SK-N-SH treated with all-trans-retinoic acid at 6 μM for 48 hours (cell line): ENCODE results near the gene GPX2.

Source experiments
- ATAC-seq: fragments of 200-7000 bp; cut with Tn5 transposase; 3 replicates; pipeline ENCODE4 v1.9.1; 2020; ENCODE audit warnings: mild to moderate bottlenecking, moderate library complexity
- ARNTL ChIP-seq: fragments of 450-650 bp; formaldehyde crosslinking; IDR thresholded peaks from 2 replicates; pipeline ENCODE4 v1.5.0; 2020; ENCODE audit warnings: low read depth, mild to moderate bottlenecking, moderate library complexity, borderline replicate concordance
- BACH2 ChIP-seq: fragments of 250-450 bp; sonication (Bioruptor Pico); IDR thresholded peaks from 2 replicates; pipeline ENCODE4 v1.9.0; 2021; ENCODE audit warnings: mild to moderate bottlenecking, borderline replicate concordance
- CREB5 ChIP-seq: fragments of 250-450 bp; sonication (Bioruptor Pico); IDR thresholded peaks from 2 replicates; pipeline ENCODE4 v1.5.1; 2020; ENCODE audit warnings: low read depth, mild to moderate bottlenecking, moderate library complexity
- CSDC2 ChIP-seq: fragments of 250-450 bp; sonication (Bioruptor Pico); IDR thresholded peaks from 2 replicates; pipeline ENCODE4 v1.5.0; 2020; ENCODE audit warnings: mild to moderate bottlenecking, moderate library complexity
- CSRNP3 ChIP-seq: fragments of 250-450 bp; sonication (Bioruptor Pico); IDR thresholded peaks from 2 replicates; pipeline ENCODE4 v1.5.1; 2021; ENCODE audit warnings: mild to moderate bottlenecking, moderate library complexity
- ESRRG ChIP-seq: fragments of 250-450 bp; sonication (Bioruptor Pico); IDR thresholded peaks from 2 replicates; pipeline ENCODE4 v1.6.1; 2021; ENCODE audit warnings: mild to moderate bottlenecking
- GLIS3 ChIP-seq: fragments of 250-450 bp; sonication (Bioruptor Pico); IDR thresholded peaks from 2 replicates; pipeline ENCODE4 v1.5.0; 2020; ENCODE audit warnings: mild to moderate bottlenecking, moderate library complexity
- ISL1 ChIP-seq: fragments of 250-450 bp; sonication (Bioruptor Pico); IDR thresholded peaks from 2 replicates; pipeline ENCODE4 v2.1.2; 2022; ENCODE audit warnings: mild to moderate bottlenecking, moderate library complexity
- OSR1 ChIP-seq: fragments of 250-450 bp; sonication (Bioruptor Pico); IDR thresholded peaks from 2 replicates; pipeline ENCODE4 v1.8.0; 2022; ENCODE audit warnings: moderate library complexity, mild to moderate bottlenecking, inconsistent platforms
- PATZ1 ChIP-seq: fragments of 250-450 bp; sonication (Bioruptor Pico); IDR thresholded peaks from 2 replicates; pipeline ENCODE4 v1.8.0; 2020; ENCODE audit warnings: mild to moderate bottlenecking, moderate library complexity, borderline replicate concordance
- POU6F1 ChIP-seq: fragments of 250-450 bp; sonication (Bioruptor Pico); IDR thresholded peaks from 2 replicates; pipeline ENCODE4 v1.8.0; 2021; ENCODE audit warnings: low read depth, mild to moderate bottlenecking, moderate library complexity, borderline replicate concordance
- PPARA ChIP-seq: fragments of 250-450 bp; sonication (Bioruptor Pico); IDR thresholded peaks from 2 replicates; pipeline ENCODE4 v1.5.0; 2020; ENCODE audit warnings: mild to moderate bottlenecking, borderline replicate concordance
- RARB ChIP-seq: fragments of 250-450 bp; sonication (Bioruptor Pico); IDR thresholded peaks from 2 replicates; pipeline ENCODE4 v1.8.0; 2021; ENCODE audit warnings: mild to moderate bottlenecking, moderate library complexity
- SNAI2 ChIP-seq: fragments of 250-450 bp; sonication (Bioruptor Pico); IDR thresholded peaks from 2 replicates; pipeline ENCODE4 v1.5.0; 2020; ENCODE audit warnings: mild to moderate bottlenecking, moderate library complexity
- TSHZ2 ChIP-seq: fragments of 250-450 bp; sonication (Bioruptor Pico); IDR thresholded peaks from 2 replicates; pipeline ENCODE4 v1.5.0; 2020; ENCODE audit warnings: mild to moderate bottlenecking, moderate library complexity
- ZC3H10 ChIP-seq: fragments of 250-450 bp; sonication (Bioruptor Pico); IDR thresholded peaks from 2 replicates; pipeline ENCODE4 v1.5.1; 2021; ENCODE audit warnings: mild to moderate bottlenecking, moderate library complexity
- ZFP3 ChIP-seq: fragments of 250-450 bp; sonication (Bioruptor Pico); IDR thresholded peaks from 2 replicates; pipeline ENCODE4 v1.5.0; 2020; ENCODE audit warnings: mild to moderate bottlenecking, moderate library complexity
- ZFP30 ChIP-seq: fragments of 450-650 bp; formaldehyde crosslinking; IDR thresholded peaks from 2 replicates; pipeline ENCODE4 v1.5.0; 2022; ENCODE audit warnings: mild to moderate bottlenecking, moderate library complexity
- ZNF565 ChIP-seq: fragments of 450-650 bp; formaldehyde crosslinking; conservative IDR thresholded peaks from 2 replicates; pipeline ENCODE4 v1.5.0; 2020; ENCODE audit warnings: low read depth, mild to moderate bottlenecking, moderate library complexity
- ZNF70 ChIP-seq: fragments of 450-650 bp; formaldehyde crosslinking; IDR thresholded peaks from 2 replicates; pipeline ENCODE4 v1.5.0; 2020; ENCODE audit warnings: mild to moderate bottlenecking, moderate library complexity
- ZNF8 ChIP-seq: fragments of 450-650 bp; formaldehyde crosslinking; IDR thresholded peaks from 2 replicates; pipeline ENCODE4 v1.5.0; 2020; ENCODE audit warnings: mild to moderate bottlenecking, moderate library complexity

GPX2 gene

GRCh38 chr14:64960762-64961276 is 18.3 kb upstream of the GPX2 start:
- ATAC-seq = peak; percentile 42
- no peak for TF ChIP-seq PATZ1
- no peak for TF ChIP-seq POU6F1
- no peak for TF ChIP-seq SNAI2
- TF ChIP-seq ZNF70 (CRISPR knock-in tag) = no peak
- no peak for TF ChIP-seq ZNF565 (CRISPR knock-in tag)
- TF ChIP-seq ISL1 (CRISPR knock-in tag) = no peak
- TF ChIP-seq ZC3H10 (CRISPR knock-in tag) = no peak
- no peak for TF ChIP-seq ZFP30 (CRISPR knock-in tag)
- TF ChIP-seq BACH2 = no peak
- no peak for TF ChIP-seq ESRRG (CRISPR knock-in tag)
- TF ChIP-seq GLIS3 (CRISPR knock-in tag) = no peak
- TF ChIP-seq ZFP3 (CRISPR knock-in tag) = no peak
- no peak for TF ChIP-seq PPARA (CRISPR knock-in tag)
- no peak for TF ChIP-seq CREB5
- no peak for TF ChIP-seq CSRNP3
- TF ChIP-seq ARNTL = no peak
- no peak for TF ChIP-seq OSR1 (CRISPR knock-in tag)
- no peak for TF ChIP-seq TSHZ2 (CRISPR knock-in tag)
- no peak for TF ChIP-seq RARB (CRISPR knock-in tag)
- no peak for TF ChIP-seq CSDC2 (CRISPR knock-in tag)
- TF ChIP-seq, all 23 proteins: peak for 0

GRCh38 chr14:64958743-64959142 is 16.2 kb upstream of the GPX2 start:
- TF ChIP-seq OSR1 (CRISPR knock-in tag) = no peak
- no peak for TF ChIP-seq BACH2
- no peak for TF ChIP-seq RARB (CRISPR knock-in tag)
- no peak for TF ChIP-seq ARNTL
- no peak for TF ChIP-seq CSRNP3
- no peak for TF ChIP-seq ZFP3 (CRISPR knock-in tag)
- no peak for TF ChIP-seq CSDC2 (CRISPR knock-in tag)
- no peak for TF ChIP-seq ZNF70 (CRISPR knock-in tag)
- TF ChIP-seq ZNF565 (CRISPR knock-in tag) = no peak
- no peak for TF ChIP-seq ESRRG (CRISPR knock-in tag)
- TF ChIP-seq, all 23 proteins: peak for 0
- no peak for ATAC-seq

- ATAC-seq = no peak
- TF ChIP-seq ESRRG (CRISPR knock-in tag) (no peak), CREB5 (no peak), OSR1 (CRISPR knock-in tag) (no peak), BACH2 (no peak), POU6F1 (no peak), ZNF565 (CRISPR knock-in tag) (no peak), ISL1 (CRISPR knock-in tag) (no peak), ZNF8 (CRISPR knock-in tag) (no peak), CSDC2 (CRISPR knock-in tag) (no peak), ARNTL (no peak)
Observed at GRCh38 chr14:64958201-64958600, 15.7 kb upstream of the GPX2 start.
